Natural killer cell treated with Interleukin-12 subunit alpha and Interleukin-12 subunit beta and Interleukin-15 and Interleukin-18, amount 100 ng/mL, for 72 hours (primary cell): ENCODE measurements around the gene HS2ST1. TPM values are rescaled to one million over a fixed set of nuclear protein-coding genes. Genes with fewer than 3 reads are reported as not detected.
"Not testable (repeated sequence)": the region's sequence is repeated elsewhere in the genome, so short reads cannot be mapped to it uniquely, and the experiment has no call there.

ENCODE experiments used
- ATAC-seq, 2 donors: fragments of 150-1000 bp; cut with Tn5 transposase in 1 of 2; sonication (Bioruptor Pico), chemical (Tn5 transposase) in 1 of 2; 2 replicates each; pipeline ENCODE4 v1.10.0; 2021
- DNase-seq: peaks from one replicate; pipeline ENCODE4 v3.0.0; 2022; ENCODE audit warnings: low spot score
- H3K27ac Mint-ChIP-seq, 2 donors: 1 replicate in 1 of 2; 2 replicates in 1 of 2; pipeline ENCODE4 v1.8.0; 2022; ENCODE audit warnings: mixed read lengths in 2 of 2, mild to moderate bottlenecking in 1 of 2, moderate library complexity in 1 of 2
- H3K27me3 Mint-ChIP-seq, 2 donors: 1 replicate in 1 of 2; 2 replicates in 1 of 2; pipeline ENCODE4 v1.8.0; 2022; ENCODE audit warnings: mixed read lengths in 2 of 2
- H3K36me3 Mint-ChIP-seq: one replicate; pipeline ENCODE4 v1.8.0; 2022; ENCODE audit warnings: mixed read lengths
- H3K4me1 Mint-ChIP-seq, 2 donors: 1 replicate in 1 of 2; 2 replicates in 1 of 2; pipeline ENCODE4 v1.8.0; 2022; ENCODE audit warnings: low read depth in 2 of 2, mixed read lengths in 2 of 2, mild to moderate bottlenecking in 1 of 2
- H3K4me3 Mint-ChIP-seq: one replicate; pipeline ENCODE4 v1.8.0; 2022; ENCODE audit warnings: mixed read lengths
- H3K9me3 Mint-ChIP-seq: 2 replicates; pipeline ENCODE4 v1.8.0; 2022; ENCODE audit warnings: mixed read lengths
- total RNA-seq, 2 donors: library from RNA; stranded (reverse); gene quantifications; one replicate each; pipeline ENCODE4 v1.2.3, GENCODE V29; 2022

HS2ST1 gene
- total RNA-seq, 2 donors from 2014 or later = 15.1 to 24.5 TPM

GRCh38 chr1:87056974-87057373 lies 142.5 kb downstream of the HS2ST1 start:
- Mint-ChIP-seq H3K36me3 (no peaks in the 10 kb centered on the region), H3K4me3 (no peak overlapping the region), H3K27ac (no peak overlapping the region), H3K9me3 (peaks cover 4% of the 10 kb centered on the region), H3K27me3 (no peaks in the 10 kb centered on the region), H3K4me1 (peaks cover 3 to 12% of the 10 kb centered on the region in 2 donors)
- ATAC-seq = no peak
- no peak for DNase-seq

GRCh38 chr1:87058343-87058649 lies 143.9 kb downstream of the HS2ST1 start:
- H3K27ac Mint-ChIP-seq = no peak overlapping the region
- no peak for ATAC-seq
- peaks cover 12 to 18% of the 10 kb centered on the region in 2 donors for H3K4me1 Mint-ChIP-seq
- no peak overlapping the region for H3K4me3 Mint-ChIP-seq
- H3K36me3 Mint-ChIP-seq = no peaks in the 10 kb centered on the region
- no peak for DNase-seq
- H3K9me3 Mint-ChIP-seq = peaks cover 4% of the 10 kb centered on the region
- no peaks in the 10 kb centered on the region for H3K27me3 Mint-ChIP-seq

- no peak overlapping the region for H3K4me3 Mint-ChIP-seq
- peaks cover 4% of the 10 kb centered on the region for H3K36me3 Mint-ChIP-seq
- ATAC-seq (no peak), DNase-seq (no peak)
- H3K4me1 Mint-ChIP-seq = peaks cover 12 to 17% of the 10 kb centered on the region in 2 donors
- H3K27ac Mint-ChIP-seq = peak overlapping the region in 1 of 2 donors; percentile 12
- no peaks in the 10 kb centered on the region for H3K9me3 Mint-ChIP-seq
- no peaks in the 10 kb centered on the region for H3K27me3 Mint-ChIP-seq
Observed at GRCh38 chr1:87061742-87062156, 147.3 kb downstream of the HS2ST1 start.

GRCh38 chr1:87062687-87063086 lies 148.3 kb downstream of the HS2ST1 start:
- Mint-ChIP-seq H3K27me3 (no peaks in the 10 kb centered on the region), H3K4me3 (no peak overlapping the region), H3K9me3 (no peaks in the 10 kb centered on the region), H3K36me3 (peaks cover 10% of the 10 kb centered on the region), H3K27ac (no peak overlapping the region), H3K4me1 (peaks cover 12 to 17% of the 10 kb centered on the region in 2 donors)
- DNase-seq = no peak
- no peak for ATAC-seq

- ATAC-seq (no peak), DNase-seq (no peak)
- Mint-ChIP-seq H3K9me3 (no peaks in the 10 kb centered on the region), H3K36me3 (peaks cover 10% of the 10 kb centered on the region), H3K27ac (no peak overlapping the region), H3K4me3 (no peak overlapping the region), H3K27me3 (no peaks in the 10 kb centered on the region), H3K4me1 (peaks cover 12 to 17% of the 10 kb centered on the region in 2 donors)
Observed at GRCh38 chr1:87064309-87064708, 149.9 kb downstream of the HS2ST1 start.

GRCh38 chr1:87064986-87065385 lies 150.6 kb downstream of the HS2ST1 start:
- Mint-ChIP-seq H3K4me1 (peaks cover 12 to 17% of the 10 kb centered on the region in 2 donors), H3K27me3 (no peaks in the 10 kb centered on the region)
- no peak for DNase-seq

GRCh38 chr1:87066708-87067107 lies 152.3 kb downstream of the HS2ST1 start:
- not testable (repeated sequence) for H3K36me3 Mint-ChIP-seq, ATAC-seq, DNase-seq, H3K27ac Mint-ChIP-seq, H3K27me3 Mint-ChIP-seq, H3K4me3 Mint-ChIP-seq, H3K9me3 Mint-ChIP-seq
- H3K4me1 Mint-ChIP-seq = peaks cover 12 to 17% of the 10 kb centered on the region in 2 donors

More at GRCh38 chr1:87064986-87065385, 150.6 kb downstream of the HS2ST1 start:
- Mint-ChIP-seq H3K36me3 (peaks cover 10% of the 10 kb centered on the region), H3K27ac (no peak overlapping the region), H3K9me3 (no peaks in the 10 kb centered on the region), H3K4me3 (no peak overlapping the region)
- no peak for ATAC-seq

GRCh38 chr1:87072411-87072810 lies 158.0 kb downstream of the HS2ST1 start:
- no peaks in the 10 kb centered on the region for H3K36me3 Mint-ChIP-seq

GRCh38 chr1:87072904-87073303 lies 158.5 kb downstream of the HS2ST1 start:
- Mint-ChIP-seq H3K36me3 (no peaks in the 10 kb centered on the region), H3K9me3 (no peaks in the 10 kb centered on the region)
- no peak for ATAC-seq

More at GRCh38 chr1:87072411-87072810, 158.0 kb downstream of the HS2ST1 start:
- Mint-ChIP-seq H3K4me3 (no peak overlapping the region), H3K27me3 (no peaks in the 10 kb centered on the region), H3K4me1 (peaks cover 0 to 2% of the 10 kb centered on the region in 2 donors), H3K27ac (no peak overlapping the region), H3K9me3 (no peaks in the 10 kb centered on the region)
- no peak for ATAC-seq
- DNase-seq = no peak

GRCh38 chr1:87074001-87074795 lies 159.8 kb downstream of the HS2ST1 start:
- Mint-ChIP-seq H3K36me3 (no peaks in the 10 kb centered on the region), H3K9me3 (no peaks in the 10 kb centered on the region), H3K27ac (no peak overlapping the region), H3K4me1 (no peaks in the 10 kb centered on the region), H3K27me3 (no peaks in the 10 kb centered on the region), H3K4me3 (no peak overlapping the region)
- no peak for ATAC-seq
- DNase-seq = no peak

More at GRCh38 chr1:87072904-87073303, 158.5 kb downstream of the HS2ST1 start:
- Mint-ChIP-seq H3K4me3 (no peak overlapping the region), H3K4me1 (peaks cover 0 to 2% of the 10 kb centered on the region in 2 donors), H3K27ac (no peak overlapping the region), H3K27me3 (no peaks in the 10 kb centered on the region)
- DNase-seq = no peak

- no peaks in the 10 kb centered on the region for H3K9me3 Mint-ChIP-seq
- H3K4me1 Mint-ChIP-seq = no peaks in the 10 kb centered on the region
- no peak overlapping the region for H3K4me3 Mint-ChIP-seq
- no peak overlapping the region for H3K27ac Mint-ChIP-seq
- ATAC-seq (no peak), DNase-seq (no peak)
- H3K27me3 Mint-ChIP-seq = no peaks in the 10 kb centered on the region
- H3K36me3 Mint-ChIP-seq = no peaks in the 10 kb centered on the region
Observed at GRCh38 chr1:87077959-87078639, 163.7 kb downstream of the HS2ST1 start.

- H3K4me3 Mint-ChIP-seq = no peak overlapping the region
- H3K27me3 Mint-ChIP-seq = no peaks in the 10 kb centered on the region
- peaks cover 0 to 3% of the 10 kb centered on the region in 2 donors for H3K4me1 Mint-ChIP-seq
- ATAC-seq (no peak), DNase-seq (no peak)
- H3K9me3 Mint-ChIP-seq = no peaks in the 10 kb centered on the region
- no peaks in the 10 kb centered on the region for H3K36me3 Mint-ChIP-seq
- no peak overlapping the region for H3K27ac Mint-ChIP-seq
Observed at GRCh38 chr1:87084244-87084836, 169.9 kb downstream of the HS2ST1 start.

GRCh38 chr1:87086120-87086519 lies 171.7 kb downstream of the HS2ST1 start:
- Mint-ChIP-seq H3K9me3 (no peaks in the 10 kb centered on the region), H3K27ac (no peak overlapping the region), H3K36me3 (no peaks in the 10 kb centered on the region), H3K27me3 (no peaks in the 10 kb centered on the region), H3K4me1 (peaks cover 0 to 6% of the 10 kb centered on the region in 2 donors), H3K4me3 (no peak overlapping the region)
- DNase-seq (no peak), ATAC-seq (no peak)
